Fibroblast of the aortic adventitia (primary cell): ENCODE measurements around the gene GMDS. TPM values are rescaled to one million over a fixed set of nuclear protein-coding genes. Genes with fewer than 3 reads are reported as not detected.
"Not testable (repeated sequence)": the region's sequence is repeated elsewhere in the genome, so short reads cannot be mapped to it uniquely, and the experiment has no call there.

Experiments
- DNase-seq: peaks from one replicate; pipeline ENCODE4 v3.0.0-alpha.2; 2010; ENCODE audit warnings: low read depth
- H3K4me3 ChIP-seq: 2 replicates; pipeline ENCODE4 v1.5.1; 2011; ENCODE audit warnings: low read depth, mild to moderate bottlenecking, control low read depth, low read length, moderate library complexity
- total RNA-seq: library from RNA; depleted of rRNA; stranded (reverse); fragments of >200 nt; gene quantifications from 2 replicates; pipeline ENCODE4 v1.2.3, GENCODE V29; 2012; ENCODE audit warnings: low replicate concordance
- TF ChIP-seq, protein P1 (sequence below): IDR thresholded peaks from 2 replicates; pipeline ENCODE4 v1.5.1; 2011; ENCODE audit warnings: mild to moderate bottlenecking, low read length, control low read depth, inconsistent platforms; ENCODE audit not compliant: insufficient read depth

Gene GMDS
- total RNA-seq, 1 donor, result 15.9 TPM

DNA sequence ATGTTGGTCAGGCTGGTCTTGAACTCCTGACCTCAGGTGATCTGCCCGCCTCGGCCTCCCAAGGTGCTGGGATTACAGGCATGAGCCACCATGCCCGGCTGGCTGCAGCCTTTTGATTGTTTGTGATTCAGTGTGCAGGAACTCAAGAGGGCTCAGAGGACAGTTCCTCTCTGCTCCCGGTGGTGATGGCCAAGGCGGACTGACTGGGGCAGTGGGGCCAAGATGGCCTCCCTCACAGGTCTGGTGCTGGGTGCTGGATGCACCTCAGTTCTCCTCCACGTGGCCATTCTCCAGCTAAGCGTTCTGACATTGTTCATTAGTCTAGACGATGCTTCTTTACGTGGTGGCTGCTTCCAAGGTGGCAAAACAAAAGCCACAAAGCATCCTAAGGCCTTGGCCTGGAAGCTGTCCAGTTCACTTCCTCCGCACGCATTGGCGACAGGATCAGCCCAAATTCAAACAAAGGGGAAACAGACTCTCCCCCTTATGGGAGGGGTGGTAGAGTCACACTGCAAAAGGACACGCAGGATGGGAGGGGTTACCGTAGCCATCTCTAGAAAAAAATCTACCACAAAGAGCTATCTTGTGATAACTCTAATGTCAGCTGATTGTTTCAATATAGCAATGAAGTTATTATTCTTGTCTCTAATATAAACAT is 488.8 kb downstream of the GMDS start:
- no peak overlapping the region for H3K4me3 ChIP-seq
- TF ChIP-seq, protein P1, sequence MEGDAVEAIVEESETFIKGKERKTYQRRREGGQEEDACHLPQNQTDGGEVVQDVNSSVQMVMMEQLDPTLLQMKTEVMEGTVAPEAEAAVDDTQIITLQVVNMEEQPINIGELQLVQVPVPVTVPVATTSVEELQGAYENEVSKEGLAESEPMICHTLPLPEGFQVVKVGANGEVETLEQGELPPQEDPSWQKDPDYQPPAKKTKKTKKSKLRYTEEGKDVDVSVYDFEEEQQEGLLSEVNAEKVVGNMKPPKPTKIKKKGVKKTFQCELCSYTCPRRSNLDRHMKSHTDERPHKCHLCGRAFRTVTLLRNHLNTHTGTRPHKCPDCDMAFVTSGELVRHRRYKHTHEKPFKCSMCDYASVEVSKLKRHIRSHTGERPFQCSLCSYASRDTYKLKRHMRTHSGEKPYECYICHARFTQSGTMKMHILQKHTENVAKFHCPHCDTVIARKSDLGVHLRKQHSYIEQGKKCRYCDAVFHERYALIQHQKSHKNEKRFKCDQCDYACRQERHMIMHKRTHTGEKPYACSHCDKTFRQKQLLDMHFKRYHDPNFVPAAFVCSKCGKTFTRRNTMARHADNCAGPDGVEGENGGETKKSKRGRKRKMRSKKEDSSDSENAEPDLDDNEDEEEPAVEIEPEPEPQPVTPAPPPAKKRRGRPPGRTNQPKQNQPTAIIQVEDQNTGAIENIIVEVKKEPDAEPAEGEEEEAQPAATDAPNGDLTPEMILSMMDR, result no peak
- DNase-seq, result no peak

GRCh38 chr6:1751063-1751462 is 494.3 kb downstream of the GMDS start:
- not testable (repeated sequence) for H3K4me3 ChIP-seq, DNase-seq

DNA sequence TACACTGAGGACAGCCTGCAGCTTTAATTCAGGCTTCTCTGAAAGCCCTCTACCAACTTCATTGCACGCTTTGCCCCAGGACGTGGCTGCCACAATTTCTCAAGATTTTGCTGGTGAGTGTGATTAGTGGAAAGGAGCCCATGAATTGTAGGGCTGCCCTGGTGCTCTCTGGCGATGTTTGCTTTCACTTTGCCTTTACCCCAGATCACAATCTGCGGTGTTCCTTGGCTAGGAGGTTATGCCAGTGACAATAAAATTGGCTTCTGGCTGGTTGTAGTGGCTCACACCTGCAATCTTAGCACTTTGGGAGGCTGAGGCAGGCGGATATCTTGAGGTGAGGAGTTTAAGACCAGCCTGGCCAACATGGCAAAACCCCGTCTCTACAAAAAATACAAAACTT is 496.4 kb downstream of the GMDS start:
- DNase-seq, result no peak
- TF ChIP-seq, protein P1, result no peak

GRCh38 chr6:1747531-1747930 is 497.9 kb downstream of the GMDS start:
- no peak overlapping the region for H3K4me3 ChIP-seq
- TF ChIP-seq, protein P1, result no peak
- DNase-seq, result no peak

More for the DNA sequence above, 496.4 kb downstream of the GMDS start:
- H3K4me3 ChIP-seq, result no peak overlapping the region

DNA sequence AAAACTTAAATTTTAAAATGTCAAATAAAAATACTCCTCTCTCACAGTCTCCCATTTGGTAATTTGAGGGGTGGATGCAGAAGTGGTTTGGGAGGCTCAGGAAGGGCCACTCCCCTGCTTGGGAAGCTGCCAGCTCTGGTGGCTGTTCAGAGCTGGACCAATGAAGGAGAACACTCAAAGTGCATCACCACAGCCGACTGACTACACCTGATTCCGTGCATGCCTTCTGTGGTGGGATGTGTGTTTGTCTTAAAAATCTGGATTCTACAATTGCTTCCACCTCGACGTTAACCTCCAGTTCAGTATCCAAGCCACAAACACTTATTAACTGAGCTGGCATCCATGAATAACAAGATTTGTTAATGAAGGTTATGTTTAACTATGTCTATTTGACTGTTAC is 498.4 kb downstream of the GMDS start:
- DNase-seq, result no peak
- H3K4me3 ChIP-seq, result no peak overlapping the region
- TF ChIP-seq, protein P1, result no peak

DNA sequence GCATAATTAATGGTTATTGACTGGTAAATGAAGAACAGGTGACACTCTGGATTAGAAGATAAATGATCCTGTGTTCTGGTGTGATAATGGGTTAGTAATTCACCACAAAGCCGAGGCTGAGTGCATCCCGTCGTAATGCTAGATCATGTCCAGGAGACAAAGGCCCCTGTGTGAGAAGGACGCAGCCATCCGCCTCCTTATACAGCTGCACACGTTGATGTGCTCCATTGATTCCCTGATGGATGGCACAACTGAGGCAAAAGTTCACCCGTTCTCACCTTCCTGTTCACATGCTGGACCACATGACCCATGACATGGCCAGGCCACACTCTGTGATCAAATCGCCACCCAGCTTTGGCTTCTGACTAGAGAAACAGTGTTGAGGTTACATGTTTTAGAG is 499.6 kb downstream of the GMDS start:
- TF ChIP-seq, protein P1, result no peak
- H3K4me3 ChIP-seq, result no peak overlapping the region
- DNase-seq, result no peak

DNA sequence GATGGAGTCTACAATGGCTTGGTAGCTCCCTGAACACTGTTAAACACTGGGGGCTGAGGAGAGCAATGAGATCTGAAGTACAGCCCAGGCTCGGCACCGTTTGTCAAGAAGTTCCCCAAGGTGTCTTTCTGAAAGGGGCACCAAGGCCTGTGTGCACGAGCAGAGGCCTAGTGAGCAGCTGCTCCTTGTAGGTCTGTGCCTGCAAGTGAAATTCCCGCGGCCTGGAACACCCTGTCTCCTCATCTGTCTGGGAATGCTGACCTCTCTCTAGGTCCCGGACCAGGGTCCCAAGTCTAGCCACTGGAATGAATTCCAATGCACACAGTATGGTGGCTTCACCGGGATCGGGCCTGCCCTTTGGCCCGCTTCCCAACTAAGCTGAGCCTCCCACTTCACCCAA is 500.9 kb downstream of the GMDS start:
- TF ChIP-seq, protein P1, result no peak
- no peak for DNase-seq
- no peak overlapping the region for H3K4me3 ChIP-seq
